Uterus (tissue), 2 donors: Measurements from ENCODE around the gene CDCA3.

Experiments used
- POLR2A ChIP-seq, 2 donors: fragments of 450-650 bp; IDR thresholded peaks; one replicate each; pipeline ENCODE4 v1.6.1; 2016; ENCODE audit warnings: antibody characterized with exemption in 2 of 2, mild to moderate bottlenecking in 1 of 2, moderate library complexity in 1 of 2
- TF ChIP-seq, protein P1 (sequence below), 4 experiments: fragments of 200-600 bp in 2 of 4; fragments of 450-650 bp in 2 of 4; sonication (generic) in 2 of 4; IDR thresholded peaks; one replicate each; pipeline ENCODE4 v1.5.1; 2016 to 2019; ENCODE audit warnings: antibody characterized with exemption in 4 of 4, mild to moderate bottlenecking in 2 of 4, moderate library complexity in 1 of 4

- no peak for TF ChIP-seq POLR2A (IDR thresholded peaks at IDR 0.05)
- TF ChIP-seq, protein P1, sequence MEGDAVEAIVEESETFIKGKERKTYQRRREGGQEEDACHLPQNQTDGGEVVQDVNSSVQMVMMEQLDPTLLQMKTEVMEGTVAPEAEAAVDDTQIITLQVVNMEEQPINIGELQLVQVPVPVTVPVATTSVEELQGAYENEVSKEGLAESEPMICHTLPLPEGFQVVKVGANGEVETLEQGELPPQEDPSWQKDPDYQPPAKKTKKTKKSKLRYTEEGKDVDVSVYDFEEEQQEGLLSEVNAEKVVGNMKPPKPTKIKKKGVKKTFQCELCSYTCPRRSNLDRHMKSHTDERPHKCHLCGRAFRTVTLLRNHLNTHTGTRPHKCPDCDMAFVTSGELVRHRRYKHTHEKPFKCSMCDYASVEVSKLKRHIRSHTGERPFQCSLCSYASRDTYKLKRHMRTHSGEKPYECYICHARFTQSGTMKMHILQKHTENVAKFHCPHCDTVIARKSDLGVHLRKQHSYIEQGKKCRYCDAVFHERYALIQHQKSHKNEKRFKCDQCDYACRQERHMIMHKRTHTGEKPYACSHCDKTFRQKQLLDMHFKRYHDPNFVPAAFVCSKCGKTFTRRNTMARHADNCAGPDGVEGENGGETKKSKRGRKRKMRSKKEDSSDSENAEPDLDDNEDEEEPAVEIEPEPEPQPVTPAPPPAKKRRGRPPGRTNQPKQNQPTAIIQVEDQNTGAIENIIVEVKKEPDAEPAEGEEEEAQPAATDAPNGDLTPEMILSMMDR (IDR thresholded peaks at IDR 0.05), result no peak
Measured at GRCh38 chr12:6850796-6851152, 312 bp downstream of the CDCA3 start.
